Right lobe of liver (tissue), 4 donors: ENCODE results near the gene ZNF644.

ENCODE experiments used
- POLR2A ChIP-seq: fragments of 450-650 bp; IDR thresholded peaks from one replicate; pipeline ENCODE4 v1.6.1; 2017; ENCODE audit warnings: antibody characterized with exemption, mild to moderate bottlenecking
- TF ChIP-seq, protein P1 (sequence below), 4 donors: fragments of 200-600 bp in 3 of 4; fragments of 450-650 bp in 1 of 4; IDR thresholded peaks; one replicate each; pipeline versions ENCODE4 v1.5.1 to v1.8.0; 2016 to 2022; ENCODE audit warnings: antibody characterized with exemption in 4 of 4, mild to moderate bottlenecking in 2 of 4
- donor health status: DM: no; HTN: no; CAD: no.
- donor health status: DM: no; HTN: no; CAD: no.
- donor health status: DM: no; HTN: yes; CAD: no.

DNA sequence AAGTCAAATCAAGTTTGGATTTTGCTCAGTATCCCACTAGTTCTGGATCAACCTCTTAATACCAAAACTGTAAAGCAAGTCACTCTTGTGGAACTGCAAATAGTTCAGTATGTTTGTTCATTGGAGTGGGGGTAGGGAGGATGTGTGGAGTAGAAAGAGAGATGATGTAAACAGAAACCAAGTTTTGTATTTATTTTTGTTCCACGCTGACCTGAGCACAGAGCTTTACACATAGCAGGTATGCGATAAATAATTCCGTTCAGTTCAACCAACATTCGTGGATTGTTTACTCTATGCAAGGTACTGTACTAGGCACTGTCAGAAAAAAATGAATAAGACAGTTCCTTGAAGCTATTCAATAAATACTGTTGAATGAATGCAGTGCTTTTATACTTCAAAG, 4.5 kb upstream of the ZNF644 start:
- peak; percentile 11 for TF ChIP-seq POLR2A
- TF ChIP-seq, protein P1, sequence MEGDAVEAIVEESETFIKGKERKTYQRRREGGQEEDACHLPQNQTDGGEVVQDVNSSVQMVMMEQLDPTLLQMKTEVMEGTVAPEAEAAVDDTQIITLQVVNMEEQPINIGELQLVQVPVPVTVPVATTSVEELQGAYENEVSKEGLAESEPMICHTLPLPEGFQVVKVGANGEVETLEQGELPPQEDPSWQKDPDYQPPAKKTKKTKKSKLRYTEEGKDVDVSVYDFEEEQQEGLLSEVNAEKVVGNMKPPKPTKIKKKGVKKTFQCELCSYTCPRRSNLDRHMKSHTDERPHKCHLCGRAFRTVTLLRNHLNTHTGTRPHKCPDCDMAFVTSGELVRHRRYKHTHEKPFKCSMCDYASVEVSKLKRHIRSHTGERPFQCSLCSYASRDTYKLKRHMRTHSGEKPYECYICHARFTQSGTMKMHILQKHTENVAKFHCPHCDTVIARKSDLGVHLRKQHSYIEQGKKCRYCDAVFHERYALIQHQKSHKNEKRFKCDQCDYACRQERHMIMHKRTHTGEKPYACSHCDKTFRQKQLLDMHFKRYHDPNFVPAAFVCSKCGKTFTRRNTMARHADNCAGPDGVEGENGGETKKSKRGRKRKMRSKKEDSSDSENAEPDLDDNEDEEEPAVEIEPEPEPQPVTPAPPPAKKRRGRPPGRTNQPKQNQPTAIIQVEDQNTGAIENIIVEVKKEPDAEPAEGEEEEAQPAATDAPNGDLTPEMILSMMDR (IDR thresholded peaks at IDR 0.05), result no peak
